NCI-H1694 treated with DMSO at 0.1 percent for 48 hours (cell line): ENCODE results near the gene CRKL.

Source experiments
- DNase-seq: peaks from one replicate; lab custom pipeline; 2025; lab: John Stamatoyannopoulos, UW

The CRKL gene

DNA sequence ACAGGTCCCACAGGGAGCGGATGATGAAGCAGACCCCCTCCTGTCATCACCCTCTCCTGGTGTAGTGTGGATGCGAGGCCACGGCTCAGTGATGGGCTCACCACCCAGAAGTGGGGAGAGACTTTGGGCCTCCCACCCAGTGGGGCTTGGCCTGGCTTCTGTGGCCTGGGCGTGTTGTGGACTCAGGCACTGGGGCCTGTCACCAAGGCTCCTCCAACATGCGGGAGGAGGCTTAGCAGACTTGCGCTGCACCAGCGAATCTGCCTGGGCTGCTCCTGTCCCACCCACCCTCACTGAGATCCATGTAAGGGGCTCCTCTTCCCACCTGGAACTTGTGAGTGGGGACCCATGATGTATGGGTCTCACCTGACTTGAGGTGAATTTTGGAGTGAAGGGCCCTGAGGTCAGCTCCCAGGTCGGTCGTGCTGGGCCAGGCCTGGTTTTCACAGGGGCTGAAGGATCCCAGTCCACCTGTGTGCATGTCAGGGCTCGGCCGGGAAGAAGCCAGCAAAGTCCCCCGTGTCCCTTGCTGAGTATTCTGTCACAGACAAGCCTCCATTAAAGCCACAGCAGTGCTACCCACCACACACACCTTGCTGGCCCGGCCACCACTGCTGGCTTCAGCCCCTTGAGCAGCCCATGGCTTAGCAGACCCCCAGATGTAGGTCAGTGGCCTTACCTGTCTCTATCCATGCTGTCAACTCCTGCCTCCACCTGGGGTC, 80.5 kb downstream of the CRKL start:
- no peak for DNase-seq

DNA sequence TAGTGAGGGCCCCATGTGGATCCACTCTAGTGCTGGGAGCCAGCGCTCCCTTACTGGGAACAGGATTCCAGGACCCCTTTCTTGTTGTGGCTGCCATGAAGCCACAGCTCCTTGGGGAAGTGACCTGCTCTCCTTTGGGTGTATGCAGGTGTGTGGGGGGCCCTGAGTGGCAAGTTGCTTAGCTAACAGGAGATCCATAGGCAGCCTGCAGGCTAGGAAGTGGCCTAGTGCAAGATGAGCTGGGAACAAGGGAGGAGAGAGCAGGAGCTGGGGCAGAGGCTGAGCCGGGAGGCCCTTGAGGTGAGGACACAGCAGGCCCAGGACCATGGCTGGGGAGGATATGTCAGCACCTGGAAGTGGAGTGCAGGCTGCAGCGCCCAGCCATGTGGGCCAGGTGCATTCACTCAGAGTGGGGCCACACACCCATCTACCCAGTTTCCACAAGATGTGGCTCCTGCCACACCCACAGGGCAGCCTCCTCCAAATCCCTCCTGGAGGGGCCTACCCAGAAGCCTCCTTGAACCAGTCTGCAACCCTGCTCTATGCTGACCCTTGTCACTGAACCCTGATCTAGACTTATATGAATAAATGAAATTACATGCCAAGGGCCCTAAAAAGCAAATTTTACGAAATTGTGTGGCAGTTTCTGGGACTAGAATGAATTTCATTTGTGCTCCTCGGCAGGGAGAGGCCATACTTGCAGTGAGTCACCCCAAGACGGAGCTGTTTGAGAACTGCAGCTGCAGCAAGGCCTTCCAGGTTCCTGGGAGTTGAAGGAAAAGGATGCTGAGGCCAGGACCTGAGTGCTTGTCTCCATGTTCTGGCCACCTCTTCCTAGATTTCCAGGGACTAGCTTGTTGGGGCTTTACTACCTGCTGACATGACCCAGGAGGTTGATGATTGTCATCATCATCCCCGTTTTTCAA, 81.5 kb downstream of the CRKL start:
- no peak for DNase-seq

GRCh38 chr22:20999350-21000206, 82.4 kb downstream of the CRKL start:
- DNase-seq, result no peak

DNA sequence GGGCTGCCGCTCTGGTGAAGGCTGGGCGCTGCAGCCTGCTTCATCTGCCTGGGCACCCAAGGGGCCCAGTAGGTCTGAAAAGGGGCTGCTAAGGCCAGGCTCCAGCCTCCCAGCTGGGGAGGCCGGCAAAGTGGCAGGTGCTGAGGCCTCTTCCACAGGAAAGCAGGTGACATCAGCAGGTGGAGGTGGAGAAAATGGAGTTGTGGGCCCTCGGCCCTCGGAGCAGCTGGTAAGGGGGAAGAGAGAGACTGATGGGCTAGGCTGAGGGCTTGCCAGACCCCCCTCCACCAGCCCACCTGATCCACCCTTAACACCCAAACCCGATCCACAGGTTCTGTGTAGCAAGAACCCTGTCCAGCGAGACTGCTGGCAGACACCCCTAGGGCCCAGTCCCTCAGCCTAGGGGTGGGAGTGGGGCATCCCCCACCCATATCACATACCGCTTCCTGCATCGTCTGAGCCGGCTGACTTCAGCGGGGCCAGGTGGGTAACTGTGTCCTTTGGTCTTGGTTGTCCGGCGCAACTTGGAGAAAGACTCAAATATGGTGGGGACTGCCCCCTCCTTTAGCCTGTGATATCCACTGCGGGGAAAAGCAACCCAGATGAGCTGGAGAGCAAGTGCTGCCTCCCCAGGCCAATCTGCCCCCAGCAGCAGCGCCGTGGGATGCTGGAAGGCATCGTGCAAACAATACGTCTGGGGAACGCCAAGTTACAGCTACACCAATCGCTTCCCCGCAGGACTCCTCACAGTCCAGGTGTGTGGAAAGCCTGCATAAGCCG, 83.2 kb downstream of the CRKL start:
- no peak for DNase-seq

DNA sequence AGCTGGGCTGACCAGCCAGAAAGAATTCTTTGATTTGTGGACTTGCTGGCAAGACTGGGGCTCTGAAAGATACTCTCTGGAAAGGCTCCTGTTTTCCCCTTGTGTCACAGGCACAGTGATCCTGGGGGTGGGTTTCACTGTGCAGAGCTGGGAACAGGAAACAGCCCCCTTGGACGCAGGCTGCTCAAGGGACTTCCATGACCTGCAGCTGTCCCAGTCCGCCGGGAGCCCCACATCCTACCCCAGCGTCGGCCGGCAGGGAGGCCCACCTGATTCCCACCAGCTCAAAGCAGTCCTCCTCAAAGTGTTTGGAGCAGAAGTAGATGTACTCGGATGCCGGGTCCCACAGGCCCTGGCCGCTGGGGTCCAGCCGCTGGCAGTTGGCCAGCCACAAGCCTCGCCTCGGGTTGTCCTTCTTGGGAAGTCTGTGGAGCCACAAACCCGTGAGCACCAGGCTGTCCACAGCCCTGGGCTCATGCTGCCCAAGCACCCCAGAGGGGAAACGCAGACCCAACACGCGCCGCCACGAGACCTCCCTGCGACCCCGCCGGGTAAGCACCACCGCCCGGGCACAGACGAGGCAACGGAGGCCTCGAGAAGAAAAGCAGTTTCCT, 83.9 kb downstream of the CRKL start:
- no peak for DNase-seq

- peak; percentile 89 for DNase-seq
Measured at GRCh38 chr22:21001601-21002325, 84.6 kb downstream of the CRKL start, which contains the start of gene THAP7. Gene THAP7, minus strand, starts transcription at chr22:21002118. Its CDS starts 207 bp downstream, at chr22:21001911.
